Measurements from ENCODE around the gene COQ8A.

Gene COQ8A

GRCh38 chr1:226940029-226940805 is at the start of gene COQ8A:
Gene COQ8A, plus strand, starts transcription at chr1:226940294. Its CDS starts 21,092 bp downstream, at chr1:226961386.
- DNase-seq (ENCODE audit: low read depth in 2 of 2): peak; percentile 94 to 97

GRCh38 chr1:226890331-226891108 is 49.6 kb upstream of the COQ8A start:
- no peak for DNase-seq (ENCODE audit: low read depth in 2 of 2)

- no peak for DNase-seq (ENCODE audit: low read depth in 2 of 2)
Measured at GRCh38 chr1:226891346-226891745, 48.7 kb upstream of the COQ8A start.

GRCh38 chr1:226891846-226892523 is 48.1 kb upstream of the COQ8A start:
- DNase-seq (ENCODE audit: low read depth in 2 of 2): no peak

GRCh38 chr1:226892524-226892875 is 47.6 kb upstream of the COQ8A start:
- no peak for DNase-seq (ENCODE audit: low read depth in 2 of 2)

GRCh38 chr1:226893936-226894335 is 46.2 kb upstream of the COQ8A start:
- DNase-seq (ENCODE audit: low read depth in 2 of 2): no peak

GRCh38 chr1:226894826-226895225 is 45.3 kb upstream of the COQ8A start:
- DNase-seq (ENCODE audit: low read depth in 2 of 2): no peak

GRCh38 chr1:226895644-226896043 is 44.5 kb upstream of the COQ8A start:
- no peak for DNase-seq (ENCODE audit: low read depth in 2 of 2)

- DNase-seq (ENCODE audit: low read depth in 2 of 2): no peak
Measured at GRCh38 chr1:226898246-226898645, 41.8 kb upstream of the COQ8A start.

- no peak for DNase-seq (ENCODE audit: low read depth in 2 of 2)
Measured at GRCh38 chr1:226901421-226901820, 38.7 kb upstream of the COQ8A start.

- DNase-seq (ENCODE audit: low read depth in 2 of 2): no peak
Measured at GRCh38 chr1:226902601-226903000, 37.5 kb upstream of the COQ8A start.

GRCh38 chr1:226903819-226904716 is 36.0 kb upstream of the COQ8A start:
- DNase-seq (ENCODE audit: low read depth in 2 of 2): no peak

GRCh38 chr1:226904772-226905171 is 35.3 kb upstream of the COQ8A start:
- DNase-seq (ENCODE audit: low read depth in 2 of 2): no peak

GRCh38 chr1:226908419-226908818 is 31.7 kb upstream of the COQ8A start:
- DNase-seq (ENCODE audit: low read depth in 2 of 2): no peak

- DNase-seq (ENCODE audit: low read depth in 2 of 2): no peak
Measured at GRCh38 chr1:226908913-226909312, 31.2 kb upstream of the COQ8A start.

GRCh38 chr1:226912587-226913176 is 27.4 kb upstream of the COQ8A start:
- no peak for DNase-seq (ENCODE audit: low read depth in 2 of 2)

- no peak for DNase-seq (ENCODE audit: low read depth in 2 of 2)
Measured at GRCh38 chr1:226915672-226915995, 24.5 kb upstream of the COQ8A start.

- DNase-seq (ENCODE audit: low read depth in 2 of 2): no peak
Measured at GRCh38 chr1:226916497-226916896, 23.6 kb upstream of the COQ8A start.

- no peak for DNase-seq (ENCODE audit: low read depth in 2 of 2)
Measured at GRCh38 chr1:226919587-226919986, 20.5 kb upstream of the COQ8A start.

- DNase-seq (ENCODE audit: low read depth in 2 of 2): no peak
Measured at GRCh38 chr1:226919995-226920394, 20.1 kb upstream of the COQ8A start.

GRCh38 chr1:226920446-226920894 is 19.6 kb upstream of the COQ8A start:
- no peak for DNase-seq (ENCODE audit: low read depth in 2 of 2)

Measured in stimulated activated CD4-positive, alpha-beta T cell treated with anti-CD3 and anti-CD28 coated beads, Interleukin-1b, Interleukin-23, amount 100 ng/mL, for 1 hour (primary cell).